ENCODE data around the gene SNTN.
"Not testable (repeated sequence)": the region's sequence is repeated elsewhere in the genome, so short reads cannot be mapped to it uniquely, and the experiment has no call there.

SNTN gene

DNA sequence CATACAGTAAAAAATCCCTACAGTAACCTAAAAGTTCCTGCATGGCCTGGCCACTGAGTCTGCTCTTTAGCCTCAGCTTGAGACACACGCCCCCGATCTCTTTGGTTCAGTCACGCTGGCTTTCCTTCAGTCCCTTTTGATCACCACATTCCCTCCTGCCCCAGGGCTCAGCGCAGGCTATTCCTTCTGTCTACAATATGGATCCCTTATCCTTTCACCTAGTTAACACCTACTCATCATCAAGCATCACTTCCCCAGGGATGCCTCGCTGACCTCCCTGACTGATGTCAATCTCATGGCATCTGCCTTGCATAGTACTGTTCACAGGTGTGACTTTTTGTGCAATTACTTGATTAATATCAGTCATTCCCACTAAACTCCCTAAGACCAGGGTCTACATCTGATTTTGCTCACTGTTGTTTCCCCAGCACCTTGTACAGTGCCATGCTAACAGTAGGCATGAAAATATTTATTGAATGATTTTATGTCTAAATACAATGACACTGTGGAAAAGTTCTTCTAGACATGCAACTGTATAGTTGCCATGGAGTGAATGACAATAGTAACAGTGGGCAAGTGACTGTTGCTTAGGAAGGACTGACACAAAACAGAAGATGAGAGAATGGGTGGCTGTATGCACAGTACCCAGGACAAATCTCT is at the start of gene SNTN:
TSS of gene SNTN (plus strand) at position 610 of the 660 bp plus-strand sequence. CDS start at position 623, 13 bp downstream.
- no peak for DNase-seq (ENCODE audit: low read depth in 3 of 3)

DNA sequence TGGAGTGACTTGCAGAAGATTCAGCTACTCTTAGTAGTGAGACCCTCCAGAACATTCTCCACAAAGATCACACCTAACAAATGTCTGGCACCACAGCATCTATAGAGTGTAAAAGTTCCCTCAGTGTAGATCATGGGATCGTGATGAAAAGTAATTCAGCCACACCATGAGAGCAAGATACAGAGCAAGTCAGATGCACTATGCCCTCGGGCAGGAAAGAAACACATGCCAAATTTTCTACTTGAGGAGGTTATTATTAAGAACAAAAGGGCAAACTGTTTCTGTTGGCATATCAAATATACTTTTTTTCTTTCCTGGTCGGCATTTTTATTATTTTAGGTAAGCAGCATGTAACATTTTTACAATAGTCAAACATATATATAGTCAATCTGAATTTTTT is 44.8 kb upstream of the SNTN start:
- no peak for DNase-seq (ENCODE audit: low read depth in 3 of 3)

DNA sequence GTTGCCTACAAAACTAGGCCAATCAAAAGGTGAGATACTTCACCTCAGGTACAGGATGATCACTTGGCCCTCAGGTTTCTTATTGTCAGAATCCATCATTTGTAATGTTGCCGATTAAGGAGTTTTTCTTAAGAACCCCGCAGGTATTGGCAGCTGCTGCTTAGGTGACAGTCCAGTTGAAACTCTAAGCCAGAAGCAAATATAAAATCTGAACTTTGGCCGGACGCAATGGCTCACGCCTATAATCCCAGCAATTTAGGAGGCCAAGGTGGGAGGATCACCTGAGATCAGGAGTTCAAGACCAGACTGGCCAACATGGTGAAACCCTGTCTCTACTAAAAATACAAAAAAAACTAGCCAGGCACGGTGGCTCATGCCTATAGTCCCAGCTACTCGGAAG is 43.1 kb upstream of the SNTN start:
- no peak for DNase-seq (ENCODE audit: low read depth in 3 of 3)

DNA sequence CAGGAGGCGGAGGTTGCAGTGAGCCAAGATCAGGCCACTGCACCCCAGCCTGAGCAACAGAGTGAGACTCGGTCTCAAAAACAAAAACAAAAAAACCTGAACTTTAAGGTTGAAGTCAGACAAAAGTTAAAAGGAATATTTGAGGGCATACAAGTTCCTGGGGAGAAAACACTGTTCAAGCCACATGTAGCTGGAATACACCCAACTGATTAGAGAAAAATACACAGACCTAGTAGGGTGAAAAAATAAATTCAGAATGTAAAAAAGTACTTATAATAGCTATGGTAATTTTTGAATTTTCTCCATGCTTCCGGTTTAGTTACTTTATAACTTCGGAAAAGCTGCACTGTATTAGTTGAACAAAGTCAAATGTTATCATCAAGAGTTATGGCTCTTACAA is 42.6 kb upstream of the SNTN start:
- no peak for DNase-seq (ENCODE audit: low read depth in 3 of 3)

GRCh38 chr3:63611382-63611781 is 41.1 kb upstream of the SNTN start:
- DNase-seq (ENCODE audit: low read depth in 3 of 3): no peak

DNA sequence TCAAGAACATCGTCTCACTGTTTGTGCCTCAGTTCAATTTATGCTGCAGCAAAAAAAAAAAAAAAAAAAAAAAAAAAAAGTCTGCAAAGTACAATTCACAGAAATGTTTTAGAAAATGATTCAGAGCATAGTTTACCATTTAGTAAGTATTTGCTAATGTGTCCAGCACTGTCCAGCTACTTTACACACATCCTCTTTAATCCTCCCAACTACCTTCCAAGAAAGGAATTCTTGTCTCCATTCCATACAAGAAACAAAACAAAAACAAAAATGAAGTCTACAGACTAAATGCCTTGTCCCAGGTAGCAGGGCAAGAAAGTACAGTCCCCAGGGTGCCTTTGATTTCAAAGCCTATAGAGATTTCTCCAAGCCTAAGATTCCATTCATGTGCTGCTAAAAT is 38.9 kb upstream of the SNTN start:
- DNase-seq (ENCODE audit: low read depth in 3 of 3): no peak

DNA sequence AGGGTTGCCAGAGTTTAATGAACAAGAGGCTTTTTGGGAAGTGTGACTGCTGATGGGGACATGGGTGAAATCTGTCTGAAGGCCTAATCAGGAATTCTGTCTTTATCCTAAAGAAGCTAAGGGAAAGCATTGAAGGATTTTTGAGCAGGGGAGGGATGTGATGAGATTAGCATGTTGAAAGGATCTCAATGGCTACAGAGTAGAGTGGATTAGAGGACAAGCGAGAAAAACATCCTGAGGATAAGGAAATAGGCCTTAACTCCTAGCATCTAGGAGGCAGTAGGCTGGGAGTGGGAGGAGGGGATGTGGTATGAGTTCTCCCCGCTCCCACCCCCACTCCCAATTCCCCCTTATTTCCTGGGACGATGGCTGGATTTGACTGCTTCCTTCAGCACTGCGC is 35.1 kb upstream of the SNTN start:
- no peak for DNase-seq (ENCODE audit: low read depth in 3 of 3)

GRCh38 chr3:63624941-63625560 is 27.4 kb upstream of the SNTN start:
- DNase-seq (ENCODE audit: low read depth in 3 of 3): no peak

- DNase-seq (ENCODE audit: low read depth in 3 of 3): no peak
Observed at GRCh38 chr3:63631670-63632069, 20.8 kb upstream of the SNTN start.

- DNase-seq (ENCODE audit: low read depth in 3 of 3): no peak
Observed at GRCh38 chr3:63635186-63635585, 17.3 kb upstream of the SNTN start.

DNA sequence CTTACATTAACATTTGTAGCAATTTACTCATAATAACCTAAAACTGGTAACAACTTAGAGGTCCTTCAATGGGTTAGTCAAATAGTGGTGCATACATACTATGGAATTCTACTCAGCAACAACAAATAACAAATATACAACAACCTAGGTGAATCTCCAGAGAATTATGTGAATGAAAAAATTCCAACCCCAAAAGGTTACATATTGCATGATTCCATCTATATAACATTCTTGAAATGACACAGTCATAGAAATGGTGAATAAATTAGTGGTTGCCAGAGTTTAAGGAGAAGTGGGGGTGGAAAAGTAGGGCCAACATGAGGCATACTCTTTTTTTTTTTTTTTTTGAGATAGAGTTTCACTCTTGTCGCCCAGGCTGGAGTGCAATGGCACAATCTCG is 12.7 kb upstream of the SNTN start:
- no peak for DNase-seq (ENCODE audit: low read depth in 3 of 3)

- DNase-seq (ENCODE audit: low read depth in 3 of 3): no peak
Observed at GRCh38 chr3:63642488-63642887, 10.0 kb upstream of the SNTN start.

DNA sequence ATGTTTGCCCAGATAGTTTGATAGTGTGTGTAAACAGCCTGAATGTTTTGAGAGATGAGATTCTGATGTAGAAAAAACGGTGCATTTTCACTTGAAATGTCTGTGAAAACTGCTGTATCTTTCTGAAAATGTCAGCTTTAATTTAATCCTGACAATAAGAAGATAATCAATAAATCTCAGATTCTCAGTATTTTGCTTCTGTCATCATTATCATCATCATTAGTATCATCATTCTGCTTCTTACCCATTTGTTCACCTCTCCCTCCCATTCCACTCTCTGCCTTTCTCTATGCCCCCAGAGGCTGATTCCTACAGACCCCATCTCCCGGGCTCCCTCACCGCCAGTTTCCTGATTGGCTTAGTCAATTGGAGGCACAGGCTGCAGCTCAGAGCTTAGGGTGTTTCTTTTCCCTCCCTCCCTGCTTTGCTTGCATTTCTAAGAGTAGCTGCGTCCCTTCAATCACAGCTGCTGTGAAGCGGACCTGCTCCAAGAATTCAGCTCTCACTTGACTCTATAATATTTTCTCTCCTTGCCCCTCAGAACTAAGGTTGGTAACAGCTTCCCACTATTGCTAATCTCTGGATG is 8.2 kb upstream of the SNTN start:
- DNase-seq (ENCODE audit: low read depth in 3 of 3): no peak

GRCh38 chr3:63644928-63645781 is 7.3 kb upstream of the SNTN start:
- not testable (repeated sequence) for DNase-seq (ENCODE audit: low read depth in 3 of 3)

GRCh38 chr3:63654211-63654610 is 1.7 kb downstream of the SNTN start:
- no peak for DNase-seq (ENCODE audit: low read depth in 3 of 3)

DNA sequence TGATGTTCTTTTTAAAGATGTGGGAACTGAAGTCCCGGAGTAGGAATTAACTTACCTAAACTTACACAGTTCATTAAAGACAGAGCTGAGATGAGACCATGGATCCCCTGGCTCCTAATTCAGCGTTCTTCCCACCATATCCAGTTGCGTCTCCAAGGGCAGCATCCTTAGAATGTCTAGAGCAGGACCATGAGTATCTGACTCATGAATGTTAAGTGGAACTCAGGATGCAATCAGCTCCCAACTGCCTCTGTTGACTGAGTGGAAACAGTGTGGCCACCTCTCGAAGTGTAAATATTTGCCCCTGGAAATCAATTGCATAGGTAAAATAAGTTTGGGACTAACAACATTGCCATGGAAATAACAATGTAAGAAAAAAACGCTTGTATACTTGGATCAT is 2.5 kb downstream of the SNTN start:
- no peak for DNase-seq (ENCODE audit: low read depth in 3 of 3)

GRCh38 chr3:63655519-63655918 is 3.0 kb downstream of the SNTN start:
- no peak for DNase-seq (ENCODE audit: low read depth in 3 of 3)

GRCh38 chr3:63656786-63657185 is 4.3 kb downstream of the SNTN start:
- DNase-seq (ENCODE audit: low read depth in 3 of 3): no peak

GRCh38 chr3:63661242-63661641 is 8.8 kb downstream of the SNTN start:
- no peak for DNase-seq (ENCODE audit: low read depth in 3 of 3)

- DNase-seq (ENCODE audit: low read depth in 3 of 3): no peak
Observed at GRCh38 chr3:63662011-63662410, 9.5 kb downstream of the SNTN start.

GRCh38 chr3:63662500-63662899 is 10.0 kb downstream of the SNTN start:
- DNase-seq (ENCODE audit: low read depth in 3 of 3): no peak

GRCh38 chr3:63670544-63670943 is 18.1 kb downstream of the SNTN start:
- DNase-seq (ENCODE audit: low read depth in 3 of 3): no peak

- no peak for DNase-seq (ENCODE audit: low read depth in 3 of 3)
Observed at GRCh38 chr3:63673111-63673510, 20.6 kb downstream of the SNTN start.
